ENCODE data around the gene TSPAN2.
A peak's percentile ranks its signal among the peaks of the same experiment; 100 is the strongest.

Gene TSPAN2

DNA sequence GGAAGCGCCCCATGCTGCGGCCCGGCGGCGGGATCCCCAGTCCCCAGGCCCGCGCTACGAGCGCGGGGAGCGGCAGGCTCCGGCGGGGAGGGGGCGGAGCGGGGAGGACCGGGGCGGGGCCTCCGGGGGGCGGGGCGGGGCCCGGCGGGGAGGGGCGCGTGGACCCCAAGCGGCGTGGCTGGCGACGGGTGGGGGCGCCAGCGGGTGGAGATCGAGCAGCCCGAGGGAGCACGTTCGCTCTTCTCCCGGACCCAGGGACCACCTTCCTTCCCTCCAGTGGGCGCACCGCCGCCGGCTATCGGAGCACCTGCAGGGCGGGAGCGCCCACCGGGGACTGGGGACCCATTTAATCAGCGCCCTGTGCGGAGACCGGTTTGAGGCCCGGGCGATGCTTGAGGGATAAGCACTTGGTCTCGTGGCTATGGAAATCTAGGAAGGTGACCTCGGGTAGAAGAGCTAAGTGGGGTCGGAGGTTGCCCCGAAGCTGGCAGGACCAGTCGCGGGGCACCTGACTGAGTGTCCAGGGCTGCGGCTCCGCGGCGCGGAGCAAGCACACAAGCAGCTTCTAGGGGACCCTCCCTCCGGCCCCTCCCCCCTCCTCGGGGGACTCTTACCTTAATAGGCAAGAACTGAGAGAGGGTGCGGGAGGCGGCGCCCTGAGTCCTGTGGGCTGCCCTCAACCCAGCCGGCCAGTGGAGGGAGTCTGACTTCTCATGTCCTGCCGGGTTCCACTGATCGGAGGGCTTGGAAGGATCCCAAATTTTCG is at the start of gene TSPAN2:
TSPAN2 (minus strand) TSS at position 84 of the 766 bp plus-strand sequence; CDS start at position 13, 71 bp downstream.
- Mint-ChIP-seq H3K4me3 (peak within 1 kb of the TSS; percentile 89), H3K4me1 (peaks cover 17% of the 10 kb centered on the region), H3K27ac (peak within 1 kb of the TSS; percentile 48), H3K9me3 (no peaks in the 10 kb centered on the region), H3K36me3 (no peaks in the 10 kb centered on the region), H3K27me3 (no peaks in the 10 kb centered on the region)
- peak; percentile 88 for ATAC-seq

DNA sequence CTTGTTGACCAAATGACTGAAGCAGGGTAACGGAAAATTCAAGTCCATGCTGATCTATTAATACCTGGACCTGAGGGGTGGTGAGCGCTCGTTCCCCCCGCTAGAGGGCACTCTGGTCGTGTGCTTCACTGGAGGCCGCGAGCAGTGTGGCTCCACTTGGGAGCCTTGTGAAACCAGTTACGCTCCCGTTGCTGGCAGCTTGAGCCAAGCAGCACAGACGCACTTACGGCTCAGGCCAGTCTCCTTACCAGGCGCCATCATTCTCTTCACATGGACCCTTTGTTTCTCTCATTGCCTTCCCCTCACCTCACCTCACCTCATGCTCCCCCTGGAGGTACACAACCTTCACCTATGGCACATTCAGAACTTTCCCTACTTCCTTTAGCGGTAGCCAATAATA is 49.7 kb upstream of the TSPAN2 start:
- ATAC-seq = peak; percentile 84
- Mint-ChIP-seq H3K4me3 (peak overlapping the region; percentile 1), H3K27ac (no peak overlapping the region)

DNA sequence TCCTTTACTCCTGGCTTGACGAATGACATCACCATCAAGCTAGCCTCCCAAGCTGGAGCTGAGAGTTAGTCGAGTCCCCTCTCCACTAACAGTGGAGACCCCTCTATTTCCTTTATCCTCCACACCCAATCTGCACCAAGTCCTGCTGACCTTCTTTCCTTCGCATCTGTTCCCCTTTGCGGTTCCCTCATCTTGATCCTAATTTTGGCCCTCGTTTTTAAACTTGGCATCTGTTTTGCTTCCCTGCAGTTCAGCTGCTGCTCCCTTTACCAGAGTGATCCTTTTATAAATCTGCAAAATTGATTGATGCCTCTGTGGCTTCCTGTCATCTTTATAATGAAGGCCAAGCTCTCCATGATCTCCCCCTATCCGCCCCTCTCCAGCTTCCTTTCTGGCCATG is 49.0 kb upstream of the TSPAN2 start:
- Mint-ChIP-seq H3K36me3 (no peaks in the 10 kb centered on the region), H3K27me3 (peaks cover 63% of the 10 kb centered on the region), H3K27ac (no peak overlapping the region), H3K4me3 (no peak overlapping the region), H3K9me3 (no peaks in the 10 kb centered on the region), H3K4me1 (peaks cover 10% of the 10 kb centered on the region)
- no peak for ATAC-seq

More for the DNA sequence above, 49.7 kb upstream of the TSPAN2 start:
- Mint-ChIP-seq H3K36me3 (no peaks in the 10 kb centered on the region), H3K27me3 (peaks cover 58% of the 10 kb centered on the region), H3K4me1 (peaks cover 10% of the 10 kb centered on the region), H3K9me3 (no peaks in the 10 kb centered on the region)

DNA sequence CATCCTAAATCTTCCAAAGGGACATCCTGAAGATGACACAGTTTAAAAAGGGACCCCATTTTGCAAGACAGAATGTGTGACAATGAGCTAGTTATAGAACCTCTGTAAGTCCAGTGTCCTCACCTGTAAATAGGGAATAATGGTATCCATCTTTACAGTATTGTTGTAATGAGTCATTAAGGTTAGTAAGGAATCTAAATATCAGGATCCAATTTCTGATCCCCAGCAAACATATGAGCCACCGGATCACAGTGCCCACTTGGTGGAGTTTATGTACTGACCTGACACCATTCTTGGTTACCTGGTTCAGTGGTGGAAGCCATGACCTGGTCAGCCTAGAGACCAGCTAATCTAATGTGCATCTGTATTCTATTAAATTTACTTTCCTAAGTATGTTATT is 47.9 kb upstream of the TSPAN2 start:
- Mint-ChIP-seq H3K4me3 (no peak overlapping the region), H3K4me1 (peaks cover 10% of the 10 kb centered on the region), H3K27me3 (peaks cover 54% of the 10 kb centered on the region), H3K36me3 (no peaks in the 10 kb centered on the region), H3K27ac (no peak overlapping the region), H3K9me3 (no peaks in the 10 kb centered on the region)
- ATAC-seq = no peak

DNA sequence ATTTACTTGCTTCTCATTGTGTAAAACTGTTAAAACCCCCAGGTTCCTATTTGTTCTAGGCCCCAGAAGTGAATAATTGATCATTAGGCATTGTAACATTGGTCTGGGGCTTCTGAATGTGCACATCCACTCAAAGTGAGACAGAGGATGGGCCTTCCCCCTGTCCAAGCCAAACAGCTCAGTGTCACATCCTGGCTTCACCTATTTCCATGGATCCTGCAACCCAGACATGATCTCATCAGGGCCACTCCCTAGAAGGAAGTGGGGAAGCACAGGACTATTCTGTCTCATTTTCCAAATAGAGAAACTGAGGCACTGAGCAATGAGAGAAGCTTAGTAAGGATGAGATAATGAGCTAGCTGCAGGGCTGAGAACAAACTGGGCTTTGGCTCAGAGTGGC is 47.4 kb upstream of the TSPAN2 start:
- Mint-ChIP-seq H3K4me3 (no peak overlapping the region), H3K9me3 (no peaks in the 10 kb centered on the region), H3K27me3 (peaks cover 49% of the 10 kb centered on the region), H3K36me3 (no peaks in the 10 kb centered on the region), H3K27ac (no peak overlapping the region), H3K4me1 (peaks cover 10% of the 10 kb centered on the region)
- ATAC-seq = no peak

DNA sequence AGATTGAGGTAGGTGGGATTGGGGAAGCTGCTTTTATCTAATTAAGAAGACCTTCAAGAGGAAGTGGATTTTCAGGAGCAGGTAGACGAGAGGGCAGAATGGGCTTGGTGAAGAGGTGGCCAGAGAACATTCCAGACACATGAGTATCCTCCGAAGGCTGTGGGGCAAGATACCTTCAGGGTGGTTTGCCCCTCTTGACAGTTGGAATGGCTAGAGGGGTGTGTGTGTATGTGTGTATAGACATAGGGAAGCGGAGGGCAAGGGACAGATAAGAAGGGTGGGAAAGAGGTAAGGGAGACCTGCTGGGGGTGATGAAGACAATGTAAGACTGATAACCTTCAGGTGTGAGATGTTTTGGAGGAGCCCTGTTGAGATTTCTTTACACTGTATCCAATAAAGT is 46.8 kb upstream of the TSPAN2 start:
- ATAC-seq = no peak
- peaks cover 44% of the 10 kb centered on the region for H3K27me3 Mint-ChIP-seq
- H3K4me1 Mint-ChIP-seq = peaks cover 10% of the 10 kb centered on the region
- H3K27ac Mint-ChIP-seq = no peak overlapping the region
- no peaks in the 10 kb centered on the region for H3K36me3 Mint-ChIP-seq
- H3K4me3 Mint-ChIP-seq = no peak overlapping the region
- H3K9me3 Mint-ChIP-seq = no peaks in the 10 kb centered on the region

DNA sequence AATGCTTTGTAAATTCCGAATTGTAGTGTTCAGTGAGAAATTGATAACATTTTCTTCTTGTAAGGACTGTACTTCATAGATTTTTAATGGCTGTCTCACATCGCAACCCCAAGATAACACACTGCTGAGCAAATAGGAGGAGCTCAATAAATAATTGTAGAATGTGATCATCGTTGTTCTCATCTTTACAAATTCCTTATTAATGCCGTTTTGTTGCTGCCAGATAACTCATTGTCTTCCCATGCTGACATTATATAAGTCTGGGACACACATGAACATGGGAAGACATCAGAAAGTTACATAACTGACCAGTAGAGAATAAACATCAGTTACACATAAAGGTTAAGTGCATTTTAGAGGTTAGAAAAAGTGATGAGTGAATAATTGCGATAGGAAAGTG is 46.4 kb upstream of the TSPAN2 start:
- H3K27me3 Mint-ChIP-seq = peaks cover 44% of the 10 kb centered on the region

DNA sequence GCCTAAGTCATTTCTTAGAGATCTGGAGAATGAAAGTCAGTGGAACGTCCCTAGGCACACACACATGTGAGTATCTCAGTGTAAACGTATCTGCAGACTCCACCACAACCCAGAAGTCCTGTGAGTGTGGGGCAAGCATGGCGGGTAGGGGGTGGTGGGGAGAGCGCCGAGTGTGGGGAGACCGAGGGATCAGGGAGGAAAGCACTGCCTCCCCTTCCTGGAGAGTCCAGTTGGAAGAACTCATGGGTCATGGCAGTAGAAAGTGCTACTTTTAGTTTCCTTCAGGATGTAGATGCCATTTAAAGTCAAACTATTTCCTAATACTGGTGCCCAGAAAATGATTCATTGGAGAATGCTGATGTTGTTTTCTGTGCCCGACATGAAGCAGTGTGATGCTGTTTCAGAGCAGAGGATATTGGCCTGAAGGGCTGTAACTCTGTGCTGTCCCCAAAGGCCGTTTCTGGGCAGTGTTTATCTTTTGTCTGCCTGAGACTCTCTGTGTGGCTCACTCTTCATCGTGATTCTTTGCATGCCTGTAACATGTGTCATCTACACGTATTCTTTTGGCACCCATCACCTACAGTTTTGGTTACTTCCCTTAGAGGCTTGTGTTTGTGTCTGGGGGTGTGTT is 45.7 kb upstream of the TSPAN2 start:
- no peaks in the 10 kb centered on the region for H3K36me3 Mint-ChIP-seq
- no peak for ATAC-seq
- peaks cover 10% of the 10 kb centered on the region for H3K4me1 Mint-ChIP-seq
- peaks cover 40% of the 10 kb centered on the region for H3K27me3 Mint-ChIP-seq
- no peaks in the 10 kb centered on the region for H3K9me3 Mint-ChIP-seq
- H3K4me3 Mint-ChIP-seq = no peak overlapping the region
- H3K27ac Mint-ChIP-seq = no peak overlapping the region

More for the DNA sequence above, 46.4 kb upstream of the TSPAN2 start:
- Mint-ChIP-seq H3K27ac (no peak overlapping the region), H3K9me3 (no peaks in the 10 kb centered on the region), H3K4me3 (no peak overlapping the region), H3K36me3 (no peaks in the 10 kb centered on the region), H3K4me1 (peaks cover 10% of the 10 kb centered on the region)
- no peak for ATAC-seq

DNA sequence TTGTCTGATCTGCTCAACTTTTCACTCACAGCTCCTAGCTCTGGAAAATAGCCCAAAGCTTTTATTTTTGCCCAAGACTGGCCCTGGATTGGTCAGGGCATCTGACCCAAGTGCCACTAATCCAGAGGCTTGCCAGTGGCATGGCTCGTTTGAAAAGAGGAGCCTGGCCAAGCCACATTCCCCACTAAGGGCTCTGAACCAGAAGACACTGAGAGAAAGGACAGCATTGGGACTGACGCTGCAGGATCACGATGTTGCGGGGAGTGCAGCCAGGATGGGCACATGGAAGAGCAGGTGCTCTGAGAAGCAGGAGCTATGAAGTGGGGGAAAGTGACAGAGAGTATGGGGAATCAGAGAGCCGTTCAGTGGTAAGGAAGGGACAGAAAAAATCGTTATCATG is 44.9 kb upstream of the TSPAN2 start:
- H3K4me1 Mint-ChIP-seq = peaks cover 8% of the 10 kb centered on the region
- no peaks in the 10 kb centered on the region for H3K9me3 Mint-ChIP-seq
- no peak overlapping the region for H3K4me3 Mint-ChIP-seq
- no peak for ATAC-seq
- H3K27ac Mint-ChIP-seq = no peak overlapping the region
- peaks cover 32% of the 10 kb centered on the region for H3K27me3 Mint-ChIP-seq
- no peaks in the 10 kb centered on the region for H3K36me3 Mint-ChIP-seq

DNA sequence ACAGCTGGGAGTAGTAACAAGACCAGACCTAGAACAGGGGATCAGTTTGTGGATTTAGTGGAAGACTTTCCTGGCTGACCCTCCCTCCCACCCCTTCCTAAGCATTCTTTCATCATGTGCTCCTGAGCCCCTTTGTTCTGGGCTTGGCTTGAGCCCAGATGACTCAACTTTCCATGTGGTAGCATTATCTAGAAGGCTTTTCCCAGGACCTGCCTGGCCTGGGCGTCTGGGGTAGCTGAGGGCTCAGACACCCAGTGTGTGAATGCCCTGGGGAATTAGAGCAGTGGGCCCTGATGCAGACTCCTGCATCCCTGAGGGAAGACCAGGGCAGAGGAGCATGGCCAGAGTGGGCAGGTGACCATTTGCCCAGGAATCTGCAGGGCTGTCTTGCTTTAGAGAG is 44.1 kb upstream of the TSPAN2 start:
- Mint-ChIP-seq H3K27me3 (peaks cover 24% of the 10 kb centered on the region), H3K4me3 (no peak overlapping the region), H3K4me1 (no peaks in the 10 kb centered on the region), H3K36me3 (no peaks in the 10 kb centered on the region), H3K27ac (no peak overlapping the region), H3K9me3 (no peaks in the 10 kb centered on the region)
- no peak for ATAC-seq

DNA sequence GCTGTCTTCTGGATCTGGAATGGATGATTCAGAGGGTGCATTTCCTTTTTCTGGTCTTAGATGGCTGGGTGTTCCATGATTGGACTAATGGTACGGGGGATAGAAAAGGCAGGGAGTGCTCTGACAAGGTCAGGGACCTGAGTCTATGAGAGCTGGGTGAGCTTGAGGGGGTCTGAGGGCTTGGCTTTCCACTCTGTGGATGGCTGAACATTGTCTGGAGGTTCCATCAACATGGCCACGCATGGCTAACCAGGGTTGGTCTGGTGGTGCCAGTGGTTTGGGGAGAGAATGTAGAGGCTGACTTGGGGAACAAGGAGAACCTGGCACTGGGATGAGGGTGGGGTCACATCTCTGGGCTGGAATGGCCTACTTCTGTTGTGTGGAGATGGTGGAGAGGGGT is 41.5 kb upstream of the TSPAN2 start:
- Mint-ChIP-seq H3K27ac (no peak overlapping the region), H3K27me3 (peaks cover 19% of the 10 kb centered on the region), H3K36me3 (no peaks in the 10 kb centered on the region), H3K4me1 (no peaks in the 10 kb centered on the region), H3K4me3 (no peak overlapping the region), H3K9me3 (no peaks in the 10 kb centered on the region)
- no peak for ATAC-seq

DNA sequence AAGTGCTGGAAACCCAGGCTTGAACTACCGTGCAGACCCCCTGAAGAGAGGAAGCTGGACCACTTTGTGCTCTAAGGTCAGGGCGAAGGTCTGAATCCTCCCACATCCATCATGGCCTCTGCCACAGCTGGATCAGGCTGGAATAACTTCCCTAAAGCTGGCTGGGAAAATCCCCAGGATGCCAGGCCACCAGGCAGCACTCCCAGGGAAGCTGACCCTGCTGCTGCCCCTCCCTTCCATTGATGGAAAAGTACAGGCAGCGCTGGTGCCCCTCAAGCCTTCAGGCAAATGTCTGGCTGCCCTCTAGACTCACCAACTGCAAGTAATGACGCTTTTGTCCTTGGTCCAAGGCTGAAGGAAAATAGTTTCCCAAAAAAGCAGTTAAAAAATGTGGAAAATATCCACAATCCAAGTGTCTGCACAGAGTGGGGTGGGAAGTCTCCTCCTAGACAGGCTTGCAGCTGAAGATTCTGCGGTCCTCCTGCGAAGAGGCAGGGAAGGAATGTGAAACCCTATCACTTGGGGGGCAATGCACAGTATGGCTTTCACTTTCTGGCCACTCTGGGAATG is 39.9 kb upstream of the TSPAN2 start:
- no peaks in the 10 kb centered on the region for H3K36me3 Mint-ChIP-seq
- H3K27ac Mint-ChIP-seq = no peak overlapping the region
- H3K9me3 Mint-ChIP-seq = peaks cover 6% of the 10 kb centered on the region
- ATAC-seq = no peak
- H3K4me3 Mint-ChIP-seq = no peak overlapping the region
- no peaks in the 10 kb centered on the region for H3K4me1 Mint-ChIP-seq
- peaks cover 33% of the 10 kb centered on the region for H3K27me3 Mint-ChIP-seq

DNA sequence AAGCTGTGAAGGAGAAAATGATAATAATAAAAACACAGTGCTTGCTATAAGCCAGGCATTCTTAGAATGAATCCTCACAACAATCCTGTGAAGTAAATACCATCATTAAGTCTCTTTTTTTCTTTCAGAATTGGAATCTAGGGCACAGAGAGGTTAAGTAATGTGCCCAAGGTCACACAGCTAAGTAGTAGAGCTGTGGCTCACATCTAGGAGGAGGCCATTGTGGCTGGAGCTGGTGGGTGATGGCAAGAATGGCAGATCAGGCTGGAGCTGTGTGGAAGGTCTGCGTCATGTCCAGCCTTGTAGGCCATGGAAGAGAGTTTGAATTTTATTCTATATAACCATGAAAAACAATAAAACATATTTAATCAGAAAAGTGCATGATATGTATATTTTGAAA is 38.2 kb upstream of the TSPAN2 start:
- peaks cover 11% of the 10 kb centered on the region for H3K9me3 Mint-ChIP-seq
- no peak for ATAC-seq
- no peak overlapping the region for H3K4me3 Mint-ChIP-seq
- H3K36me3 Mint-ChIP-seq = no peaks in the 10 kb centered on the region
- peaks cover 39% of the 10 kb centered on the region for H3K27me3 Mint-ChIP-seq
- H3K27ac Mint-ChIP-seq = no peak overlapping the region
- no peaks in the 10 kb centered on the region for H3K4me1 Mint-ChIP-seq

DNA sequence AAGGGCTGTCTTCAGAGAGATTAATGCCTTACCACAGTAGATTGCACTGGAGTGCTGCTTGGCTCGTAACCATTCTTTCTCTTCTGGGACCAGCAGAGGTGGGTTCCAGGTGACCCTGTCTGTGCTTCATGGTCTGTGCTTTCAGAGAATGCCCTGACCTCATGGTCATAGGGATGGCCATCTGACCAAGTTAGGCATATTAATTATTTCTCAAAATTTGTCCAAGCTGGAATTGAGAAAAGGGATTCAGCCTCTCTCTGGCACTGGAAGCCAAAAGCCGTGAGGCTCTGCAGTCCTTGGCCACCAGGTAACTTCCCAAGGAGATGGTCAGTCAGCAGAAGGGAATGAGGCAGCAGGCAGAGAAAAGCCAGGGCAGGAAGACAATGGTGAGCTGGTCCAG is 37.2 kb upstream of the TSPAN2 start:
- Mint-ChIP-seq H3K27ac (no peak overlapping the region), H3K27me3 (peaks cover 48% of the 10 kb centered on the region), H3K36me3 (peaks cover 7% of the 10 kb centered on the region), H3K9me3 (peaks cover 17% of the 10 kb centered on the region), H3K4me3 (no peak overlapping the region), H3K4me1 (no peaks in the 10 kb centered on the region)
- ATAC-seq = no peak

DNA sequence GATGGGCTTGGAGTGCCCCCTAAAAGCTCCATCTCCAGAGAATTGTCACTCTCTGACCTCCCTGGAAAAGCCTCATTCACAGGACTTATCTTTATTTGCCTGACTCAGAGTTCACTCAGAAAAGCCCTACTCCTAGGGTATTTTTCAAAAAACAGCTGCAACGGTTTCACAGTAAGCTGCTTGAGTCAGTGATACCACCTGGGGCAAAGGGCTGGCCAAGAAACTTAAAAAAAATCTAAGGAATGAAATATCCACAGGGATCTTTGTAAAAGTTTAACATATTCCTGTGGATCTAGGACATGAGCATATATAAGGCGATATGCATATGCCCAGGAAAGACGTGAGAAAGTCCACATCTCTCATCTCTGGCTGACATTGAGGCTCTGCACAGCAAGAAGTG is 33.8 kb upstream of the TSPAN2 start:
- peaks cover 23% of the 10 kb centered on the region for H3K9me3 Mint-ChIP-seq

DNA sequence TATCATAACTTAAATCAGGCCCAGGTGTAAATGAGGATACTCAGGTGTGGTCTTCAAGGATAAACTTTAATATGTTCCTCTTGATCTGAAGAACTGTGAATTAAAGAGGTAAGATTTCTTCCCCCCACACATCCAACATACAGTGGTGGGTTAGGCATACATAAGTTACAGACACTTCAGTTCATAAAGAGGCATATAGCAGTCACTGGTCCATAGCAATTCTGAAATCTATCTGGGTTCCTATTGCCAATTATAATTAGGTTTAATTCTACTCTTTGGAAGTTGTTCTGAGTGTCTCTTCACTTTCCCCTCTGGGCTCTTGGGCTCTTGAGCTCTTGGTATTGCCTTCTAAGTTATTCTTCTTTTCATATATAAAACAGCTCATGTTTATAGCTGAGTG is 32.5 kb upstream of the TSPAN2 start:
- Mint-ChIP-seq H3K4me3 (no peak overlapping the region), H3K27me3 (peaks cover 73% of the 10 kb centered on the region), H3K9me3 (peaks cover 23% of the 10 kb centered on the region), H3K36me3 (peaks cover 7% of the 10 kb centered on the region), H3K4me1 (no peaks in the 10 kb centered on the region), H3K27ac (no peak overlapping the region)
- no peak for ATAC-seq

More for the DNA sequence above, 33.8 kb upstream of the TSPAN2 start:
- H3K4me1 Mint-ChIP-seq = no peaks in the 10 kb centered on the region
- H3K27ac Mint-ChIP-seq = no peak overlapping the region
- peaks cover 7% of the 10 kb centered on the region for H3K36me3 Mint-ChIP-seq
- peaks cover 63% of the 10 kb centered on the region for H3K27me3 Mint-ChIP-seq
- ATAC-seq = no peak
- H3K4me3 Mint-ChIP-seq = no peak overlapping the region
